ENCODE results near the gene NAPA. TPM values are rescaled to one million over a fixed set of nuclear protein-coding genes. Genes with fewer than 3 reads are reported as not detected.

NAPA gene
- total RNA-seq, 1 donor from 2014 or later, result 101 TPM

DNA sequence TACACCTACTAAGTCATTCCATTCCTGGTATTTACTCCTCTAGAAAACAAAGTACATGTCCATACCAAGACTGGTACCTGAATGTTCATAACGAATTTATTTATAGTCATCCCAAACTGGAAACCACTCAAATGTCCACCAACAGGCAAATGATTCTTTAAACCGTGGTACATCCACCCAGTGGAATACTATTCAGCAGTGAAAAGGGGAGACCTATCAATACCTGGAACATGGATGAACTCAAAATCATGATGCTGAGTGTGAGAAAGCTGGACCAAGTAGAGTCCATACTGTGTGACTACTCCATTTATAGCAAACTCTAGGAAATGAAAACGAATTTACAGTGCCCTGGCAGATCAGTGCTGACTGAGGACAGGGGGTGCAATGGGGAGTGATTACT lies 11.9 kb upstream of the NAPA start:
- intact Hi-C loops (cut with micrococcal nuclease), result no loop called here

DNA sequence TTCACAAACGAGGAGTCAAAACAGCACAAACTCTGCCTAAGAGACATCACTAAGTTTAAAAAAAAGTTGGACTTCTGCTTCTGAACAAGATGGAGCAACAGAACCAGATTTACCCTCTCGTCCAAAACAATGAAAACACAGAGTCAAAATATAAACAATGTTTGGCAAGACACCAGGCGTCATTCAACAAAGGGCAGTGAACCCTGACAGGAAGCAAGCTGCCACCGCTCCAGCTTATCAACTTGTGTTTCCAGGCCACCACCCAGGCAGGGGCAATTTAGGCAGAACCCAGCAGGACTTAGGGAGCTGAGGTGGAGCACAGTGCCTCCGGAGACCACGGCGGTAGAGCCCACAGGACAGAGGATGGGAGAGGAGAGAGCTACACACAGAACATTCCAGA lies 8.6 kb upstream of the NAPA start:
- intact Hi-C loops (cut with micrococcal nuclease), result no loop called here

- intact Hi-C loops (cut with micrococcal nuclease), result no loop called here
Observed at GRCh38 chr19:47521473-47522180, 6.8 kb upstream of the NAPA start.

DNA sequence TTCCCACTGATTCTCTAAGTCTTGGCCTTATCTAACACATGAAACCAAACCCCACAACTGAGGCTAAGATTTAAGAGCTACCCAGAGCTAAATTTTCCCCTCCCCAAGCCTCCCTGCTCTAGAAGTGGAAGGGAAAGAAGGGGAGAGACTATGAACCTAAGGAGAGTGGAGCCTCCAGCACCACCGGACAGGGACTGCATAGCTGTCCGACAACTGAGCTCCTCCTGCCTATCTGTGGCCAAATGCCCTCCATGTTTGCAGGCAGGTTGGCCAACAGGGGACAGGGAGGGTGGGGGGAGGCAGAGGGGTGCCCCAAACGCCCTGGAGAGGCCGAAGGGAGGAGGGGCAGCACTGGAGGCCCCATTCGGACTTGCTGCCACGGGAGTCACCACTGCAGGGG lies 6.0 kb upstream of the NAPA start:
- intact Hi-C loops (cut with micrococcal nuclease), result no loop called here

DNA sequence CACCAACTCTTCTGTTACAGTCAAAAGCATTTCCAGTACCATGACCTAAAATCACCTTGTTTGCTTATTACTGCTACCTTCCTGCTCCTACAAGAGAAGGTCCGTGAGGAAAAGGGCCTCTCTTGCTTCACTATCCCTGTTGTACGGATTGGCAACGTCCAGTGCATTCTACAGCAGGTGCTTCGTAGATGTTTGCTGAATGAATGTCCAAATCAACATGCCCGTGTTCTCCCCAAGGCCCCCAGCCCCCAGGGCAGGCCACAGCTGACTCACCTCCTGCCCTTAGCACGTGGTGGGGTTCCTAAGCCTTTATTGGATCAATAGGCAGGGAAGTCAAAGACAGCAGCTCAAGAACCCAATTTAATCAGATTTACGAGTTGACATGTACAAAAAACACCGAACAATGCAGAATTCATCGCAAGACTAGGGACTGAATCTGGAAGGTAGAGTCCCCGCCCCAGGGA lies 5.5 kb upstream of the NAPA start:
- intact Hi-C loops (cut with micrococcal nuclease), result no loop called here

- intact Hi-C loops (cut with micrococcal nuclease), result loop anchor here (5.0 kb wide), 1 partner anchor 222 kb away; no protein-coding TSS in a partner anchor
Observed at GRCh38 chr19:47518854-47519253, 4.0 kb upstream of the NAPA start.

DNA sequence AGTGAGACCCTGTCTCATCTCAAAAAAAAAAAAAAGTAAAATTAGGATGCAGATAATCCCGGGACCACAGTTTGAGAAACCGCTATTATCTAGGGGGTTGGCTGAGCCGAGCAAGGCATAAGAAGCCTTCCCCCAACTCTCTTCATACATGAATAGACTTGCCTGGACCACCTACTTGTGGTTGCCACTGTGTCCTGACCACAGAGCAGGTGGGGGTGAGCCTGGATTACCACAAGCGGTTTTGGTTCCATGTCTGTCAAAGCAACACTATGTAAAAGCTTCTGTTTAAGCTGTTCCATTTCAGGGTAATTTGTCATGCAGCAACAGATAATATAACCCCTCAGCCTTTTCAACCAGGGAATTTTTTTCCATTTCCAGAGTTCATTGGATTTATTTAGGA lies 3.3 kb upstream of the NAPA start:
- intact Hi-C loops (cut with micrococcal nuclease), result loop anchor here (5.0 kb wide), 1 partner anchor 221 kb away; no protein-coding TSS in a partner anchor

DNA sequence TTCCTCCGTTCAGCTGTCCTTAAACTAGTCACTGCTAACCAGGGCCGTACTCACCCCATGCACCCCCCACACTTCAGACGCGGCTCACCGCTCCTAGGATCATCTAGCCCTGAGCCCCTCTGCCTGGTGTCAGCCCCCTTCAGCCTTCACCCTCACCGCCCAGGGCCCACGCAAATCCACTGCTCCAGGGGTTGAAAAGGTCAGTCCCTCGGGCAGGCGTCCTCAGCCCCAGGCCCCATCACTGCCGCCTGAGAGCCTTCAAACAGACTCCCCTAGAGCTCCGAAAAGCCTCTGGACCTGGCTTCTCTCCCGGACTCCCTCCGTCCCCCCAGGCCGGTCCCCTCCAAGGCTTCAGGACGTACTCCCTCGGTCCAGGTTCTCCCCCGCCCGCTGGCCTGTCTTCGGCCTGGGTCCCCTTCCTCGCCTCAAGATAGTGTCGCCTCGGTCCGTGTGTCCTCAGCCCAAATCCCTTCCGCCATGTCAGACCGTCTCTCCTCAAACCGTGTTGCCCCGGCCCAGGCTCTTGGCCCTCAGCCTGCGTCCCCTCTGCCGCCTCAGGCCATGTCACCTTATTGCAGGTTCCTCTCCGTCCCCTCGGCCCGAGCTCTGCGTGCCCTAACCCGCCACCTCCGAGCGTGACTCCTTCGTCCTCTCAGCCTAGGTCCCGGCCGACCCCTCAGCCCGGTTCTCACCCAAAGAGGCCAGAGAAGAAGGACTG lies 553 bp downstream of the NAPA start:
- intact Hi-C loops (cut with micrococcal nuclease), result loop anchor here (2.0 kb wide), 2 partner anchors 62 to 86 kb away; no protein-coding TSS in a partner anchor

DNA sequence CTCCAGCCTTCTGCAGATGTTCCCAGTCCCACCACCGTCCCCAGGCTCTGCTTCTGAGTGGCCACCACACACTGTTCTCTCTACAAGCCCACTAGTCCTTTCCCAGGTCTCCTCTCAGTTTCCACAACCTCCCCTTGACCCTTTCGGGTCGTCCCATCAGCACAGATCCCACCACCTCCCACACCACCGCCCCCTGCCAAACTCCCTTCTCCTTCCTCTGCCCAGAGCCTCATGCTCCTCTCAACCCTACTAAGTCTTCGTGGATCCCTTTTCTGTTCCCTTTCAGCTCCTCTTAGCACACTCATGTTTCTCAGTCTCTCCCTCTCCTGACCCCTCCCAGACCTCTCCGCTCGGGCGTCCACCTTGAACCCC lies 1.9 kb downstream of the NAPA start:
- intact Hi-C loops (cut with micrococcal nuclease), result no loop called here

DNA sequence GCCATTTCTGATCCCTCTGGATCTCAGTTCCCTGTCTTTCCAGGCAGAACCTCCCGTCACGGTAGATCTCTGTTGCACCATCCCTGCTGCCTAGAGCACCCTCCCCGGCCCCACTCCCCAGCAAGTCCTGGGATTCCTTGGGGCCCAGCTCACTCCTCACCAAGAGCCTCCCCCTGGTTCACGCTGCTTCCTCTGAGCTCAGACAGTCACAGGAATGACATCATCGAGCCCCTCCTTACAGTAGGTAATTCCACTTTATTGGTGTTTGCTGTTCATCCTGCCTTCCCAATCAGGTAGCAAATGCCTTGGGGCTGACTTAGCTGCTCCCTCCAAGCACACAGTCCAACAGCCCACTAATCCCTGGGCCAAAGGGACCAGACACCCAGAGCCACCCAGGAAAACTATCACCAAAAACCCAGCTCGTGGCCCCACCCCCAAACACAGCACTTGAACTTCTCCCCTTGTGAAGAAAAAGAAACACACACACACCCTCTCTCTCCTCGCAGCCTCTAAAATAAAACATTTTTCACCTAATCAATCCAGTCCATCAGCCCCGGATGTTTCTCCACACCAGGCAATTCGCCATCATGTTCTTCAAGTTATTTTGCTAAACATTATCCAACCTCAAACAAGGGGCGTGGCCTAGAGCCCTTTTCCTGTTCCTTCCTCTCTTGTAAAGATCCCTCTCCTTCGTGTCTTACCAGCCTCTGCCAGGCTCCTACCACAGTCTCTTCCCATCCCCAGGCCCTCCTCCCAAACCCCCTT lies 2.5 kb downstream of the NAPA start:
- intact Hi-C loops (cut with micrococcal nuclease), result no loop called here

GRCh38 chr19:47511681-47512080 lies 3.2 kb downstream of the NAPA start:
- intact Hi-C loops (cut with micrococcal nuclease), result no loop called here

DNA sequence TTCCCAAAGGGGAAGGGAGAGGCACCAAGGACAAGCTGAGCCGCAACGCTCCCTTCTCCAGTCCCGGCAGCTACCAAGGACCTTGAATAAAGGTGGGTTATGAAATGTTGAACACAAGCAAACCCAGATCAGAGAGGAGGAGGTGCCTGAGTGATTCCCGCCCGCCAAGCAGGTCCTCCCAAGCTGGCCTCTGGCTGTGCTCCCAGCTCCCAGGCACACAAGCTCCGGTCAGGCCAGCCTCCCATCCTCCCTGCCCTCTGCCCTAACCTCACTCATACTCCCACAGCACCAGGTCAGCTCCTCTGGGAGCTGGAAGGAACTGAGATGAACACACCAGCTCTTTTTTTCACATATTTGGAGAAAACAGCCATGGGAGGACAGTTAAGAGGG lies 3.7 kb downstream of the NAPA start:
- intact Hi-C loops (cut with micrococcal nuclease), result no loop called here

DNA sequence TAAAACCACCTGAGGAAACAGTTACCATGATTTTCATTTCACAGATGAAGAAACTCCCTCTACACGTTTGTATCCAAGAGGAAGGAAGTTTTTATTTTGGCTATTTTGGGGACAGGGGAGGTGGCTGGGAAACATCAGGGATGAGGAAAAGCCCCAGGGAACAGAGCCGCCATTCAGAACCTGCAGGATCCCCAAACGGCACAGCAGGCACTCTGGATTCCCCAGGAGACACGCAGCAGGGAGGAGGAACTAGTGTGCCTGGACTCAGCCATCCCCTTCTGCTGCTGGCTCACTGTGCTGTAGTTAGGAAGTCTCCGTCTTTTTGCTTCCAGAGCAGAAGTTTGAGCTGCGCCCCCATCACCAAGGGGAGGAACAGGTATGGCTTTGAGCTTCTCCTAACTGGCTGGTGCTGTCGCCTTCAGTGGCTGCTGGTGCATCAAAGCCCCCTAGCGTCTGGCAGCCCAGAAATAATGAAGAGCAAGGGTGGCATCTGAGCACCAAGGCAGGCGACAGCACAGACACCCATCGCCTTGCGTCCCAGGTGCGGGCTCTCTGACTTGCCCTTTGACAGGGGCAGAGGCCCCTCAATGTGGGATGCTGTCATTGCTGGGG lies 4.2 kb downstream of the NAPA start:
- intact Hi-C loops (cut with micrococcal nuclease), result no loop called here

GRCh38 chr19:47509973-47510372 lies 4.9 kb downstream of the NAPA start:
- intact Hi-C loops (cut with micrococcal nuclease), result no loop called here

GRCh38 chr19:47509170-47509847 lies 5.6 kb downstream of the NAPA start:
- intact Hi-C loops (cut with micrococcal nuclease), result no loop called here

DNA sequence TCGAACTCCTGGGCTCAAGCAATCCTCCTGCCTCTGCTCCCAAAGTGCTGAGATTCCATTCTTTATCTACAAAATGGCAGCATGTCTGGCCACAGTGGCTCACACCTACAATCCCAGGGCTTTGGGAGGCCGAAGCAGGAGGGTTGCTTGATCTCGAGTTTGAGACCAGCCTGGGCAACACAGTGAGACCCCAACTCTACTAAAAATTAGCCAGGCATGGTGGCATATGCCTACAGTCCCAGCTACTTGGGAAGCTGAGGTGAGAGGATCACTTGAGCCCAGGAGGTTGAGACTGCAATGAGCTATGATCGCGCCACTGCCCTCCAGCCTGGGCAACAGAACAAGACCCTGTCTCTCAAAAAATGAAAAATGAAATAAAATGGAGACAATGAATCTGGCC lies 6.1 kb downstream of the NAPA start:
- intact Hi-C loops (cut with micrococcal nuclease), result no loop called here

DNA sequence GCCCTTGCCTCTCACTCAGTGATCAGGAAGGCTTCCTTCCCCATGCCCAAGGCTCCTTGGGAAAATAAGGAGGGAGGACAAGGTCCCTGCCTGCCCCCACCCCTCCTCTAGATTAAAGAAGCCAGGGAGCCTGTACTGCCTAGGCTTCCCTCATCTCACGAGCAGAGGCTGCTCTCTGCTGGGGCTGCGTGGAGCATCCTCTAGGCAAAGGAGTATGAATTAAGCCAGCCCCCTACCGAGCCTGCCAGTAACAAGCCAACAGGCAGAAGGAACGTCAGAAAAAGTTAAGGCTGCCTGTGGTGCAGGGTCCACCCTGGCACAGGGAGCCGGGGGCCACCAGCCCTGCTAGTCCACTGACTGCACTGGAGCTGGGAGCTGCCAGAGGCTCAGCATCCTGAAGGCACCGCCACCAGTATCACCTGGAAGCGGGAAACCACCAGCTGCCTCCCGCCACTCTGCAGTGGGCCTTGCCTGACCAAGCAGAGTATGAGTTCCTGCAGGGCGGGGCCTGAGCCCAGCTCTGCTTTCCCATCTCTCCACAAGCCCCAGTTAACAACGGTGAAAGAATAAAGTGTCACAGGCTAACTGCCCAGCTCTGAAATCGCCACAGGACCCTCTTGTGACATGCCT lies 6.8 kb downstream of the NAPA start:
- intact Hi-C loops (cut with micrococcal nuclease), result no loop called here

DNA sequence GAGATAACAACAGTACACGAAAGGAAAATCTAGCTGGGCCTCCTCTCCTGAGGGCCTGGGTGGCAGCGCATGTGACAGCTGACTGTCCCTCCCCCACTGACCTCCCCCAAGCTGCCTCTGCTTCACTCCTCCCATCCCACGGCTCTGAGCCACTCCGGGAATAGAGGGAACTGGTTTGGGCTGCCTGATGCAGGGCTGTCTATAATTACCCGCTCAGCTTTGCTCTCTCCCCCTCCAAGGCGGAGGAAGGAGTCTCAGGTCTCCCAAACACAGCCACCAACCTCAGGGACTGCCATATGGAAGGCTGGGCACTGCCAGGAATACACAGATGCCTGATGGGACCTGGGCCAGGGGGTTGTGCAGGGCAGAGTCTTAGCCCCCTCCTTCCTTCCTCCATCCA lies 7.9 kb downstream of the NAPA start:
- intact Hi-C loops (cut with micrococcal nuclease), result no loop called here

DNA sequence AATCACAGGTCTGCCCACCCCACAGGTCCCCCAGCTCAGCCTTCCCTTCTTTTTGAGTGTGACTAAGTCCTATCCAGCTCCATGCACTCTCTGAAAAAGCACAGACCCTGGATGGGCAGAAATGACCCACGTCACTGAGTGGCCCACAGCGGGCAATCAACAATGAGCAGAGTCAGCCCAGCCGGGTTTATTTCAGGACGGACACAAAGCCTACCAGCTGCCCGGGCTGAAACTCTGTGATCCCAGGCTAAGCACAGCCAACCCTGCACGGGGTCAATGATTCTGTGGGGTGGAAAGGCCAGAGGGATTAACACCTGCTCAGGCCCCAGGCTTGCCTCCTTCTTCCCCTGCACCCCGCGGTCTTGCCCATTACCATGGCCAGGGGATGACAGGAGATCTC lies 8.4 kb downstream of the NAPA start:
- intact Hi-C loops (cut with micrococcal nuclease), result no loop called here

GRCh38 chr19:47505506-47505905 lies 9.4 kb downstream of the NAPA start:
- intact Hi-C loops (cut with micrococcal nuclease), result no loop called here

DNA sequence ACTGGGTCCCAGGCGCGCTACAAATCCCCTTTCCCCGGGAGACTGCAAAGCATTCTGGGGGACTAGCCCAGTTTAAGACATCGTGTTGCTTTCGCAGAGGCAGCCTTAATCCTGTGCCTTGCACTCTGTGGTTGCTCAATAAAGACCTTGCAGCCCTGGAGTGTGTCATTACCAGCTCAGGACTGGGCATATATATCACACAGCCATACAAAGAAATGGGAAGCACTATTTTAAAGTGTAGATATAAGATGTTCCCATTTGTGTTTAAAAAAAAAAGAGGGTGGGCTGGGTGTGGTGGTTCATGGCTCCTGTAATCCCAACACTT lies 11.1 kb downstream of the NAPA start:
- intact Hi-C loops (cut with micrococcal nuclease), result no loop called here

All from T-helper 1 cell treated with Interleukin-12 subunit alpha and Interleukin-12 subunit beta and Interleukin-4 antibody, amounts not matched to agents 30 ng/mL and 1 ng/mL, for 36 hours (primary cell).